T-helper 1 cell (primary cell): ENCODE data around the gene TMEM258.

Source experiments
- DNase-seq, 5 donors: peaks; one replicate each; pipeline ENCODE4 v3.0.0-alpha.2; 2012 to 2020

The TMEM258 gene

DNA sequence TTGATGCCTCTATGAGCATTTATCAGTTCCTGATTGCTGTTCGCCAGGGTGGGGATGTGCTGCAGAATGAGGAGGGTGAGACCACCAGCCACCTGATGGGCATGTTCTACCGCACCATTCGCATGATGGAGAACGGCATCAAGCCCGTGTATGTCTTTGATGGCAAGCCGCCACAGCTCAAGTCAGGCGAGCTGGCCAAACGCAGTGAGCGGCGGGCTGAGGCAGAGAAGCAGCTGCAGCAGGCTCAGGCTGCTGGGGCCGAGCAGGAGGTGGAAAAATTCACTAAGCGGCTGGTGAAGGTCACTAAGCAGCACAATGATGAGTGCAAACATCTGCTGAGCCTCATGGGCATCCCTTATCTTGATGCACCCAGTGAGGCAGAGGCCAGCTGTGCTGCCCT lies 3.1 kb upstream of the TMEM258 start:
- DNase-seq = no peak

DNA sequence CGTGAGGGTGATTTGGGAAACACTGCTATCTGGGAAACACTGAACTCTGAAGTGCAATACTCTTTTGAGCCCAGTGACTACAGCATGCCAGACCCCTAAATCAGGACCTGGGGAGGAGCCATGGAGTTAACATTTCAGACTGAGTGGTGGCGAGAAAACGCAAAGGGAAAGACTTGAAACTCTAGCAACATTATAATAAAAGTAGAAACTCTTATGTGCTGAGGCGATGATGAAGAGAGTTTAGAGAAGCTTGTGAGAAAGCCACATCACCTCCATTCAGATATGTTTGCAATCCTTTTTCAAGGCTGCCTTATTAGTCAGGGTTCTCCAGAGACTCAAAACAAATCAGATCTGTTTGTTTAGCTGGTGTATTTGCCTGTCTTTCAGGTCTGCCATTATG lies 2.2 kb upstream of the TMEM258 start:
- no peak for DNase-seq

DNA sequence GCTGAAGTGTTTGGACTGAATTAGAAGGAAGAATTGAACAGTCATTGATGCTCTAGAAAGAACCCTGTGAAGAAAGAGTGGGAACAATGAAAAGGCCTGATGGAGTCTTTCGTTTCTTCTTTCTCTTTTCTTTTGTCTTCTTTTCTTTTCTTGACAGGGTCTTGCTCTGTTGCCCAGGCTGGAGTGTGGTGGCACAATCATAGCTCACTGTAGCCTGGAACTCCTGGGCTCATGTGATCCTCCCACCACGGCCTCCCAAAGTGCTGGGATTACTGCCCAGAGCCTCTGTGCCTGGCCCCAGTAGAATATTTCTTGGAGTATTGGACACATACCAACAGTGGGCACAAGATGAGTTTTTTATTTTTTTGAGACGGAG lies 1.4 kb upstream of the TMEM258 start:
- DNase-seq = no peak

DNA sequence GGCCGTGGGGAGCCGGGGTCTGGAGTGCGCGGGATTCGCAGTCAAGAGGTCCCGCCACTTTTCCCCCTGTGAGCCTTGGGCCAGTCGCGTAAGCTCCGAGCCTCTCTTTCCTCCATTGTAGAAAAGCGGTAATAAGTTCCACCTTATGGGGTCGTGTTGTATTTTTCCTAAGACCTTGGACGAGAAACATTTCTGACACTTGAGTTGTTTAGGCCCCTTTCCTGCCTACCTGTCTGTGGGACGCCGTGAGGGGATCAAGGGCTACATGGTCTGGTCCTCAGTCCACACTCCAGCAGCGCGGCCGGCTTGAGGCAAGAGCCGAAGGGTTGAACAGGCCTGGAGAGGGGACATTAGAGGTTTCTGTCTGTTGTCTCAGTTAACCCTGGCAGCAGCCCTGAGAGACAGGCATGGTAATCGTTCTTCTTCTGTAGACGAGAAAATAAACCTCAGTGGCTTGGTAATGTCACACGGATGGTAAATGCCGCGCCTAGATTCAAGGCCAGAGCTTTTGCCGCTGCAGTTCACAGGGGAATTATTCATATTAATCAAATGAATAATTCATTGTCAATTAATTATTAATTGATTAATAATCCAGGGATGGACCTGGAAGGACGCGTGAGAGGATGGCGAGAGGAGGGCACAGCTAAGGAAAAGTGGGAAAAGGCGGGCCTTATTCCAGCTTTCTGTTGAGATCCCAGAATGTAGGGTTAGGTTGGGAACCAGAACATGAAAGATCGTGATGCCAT lies 857 bp upstream of the TMEM258 start:
- no peak for DNase-seq

DNA sequence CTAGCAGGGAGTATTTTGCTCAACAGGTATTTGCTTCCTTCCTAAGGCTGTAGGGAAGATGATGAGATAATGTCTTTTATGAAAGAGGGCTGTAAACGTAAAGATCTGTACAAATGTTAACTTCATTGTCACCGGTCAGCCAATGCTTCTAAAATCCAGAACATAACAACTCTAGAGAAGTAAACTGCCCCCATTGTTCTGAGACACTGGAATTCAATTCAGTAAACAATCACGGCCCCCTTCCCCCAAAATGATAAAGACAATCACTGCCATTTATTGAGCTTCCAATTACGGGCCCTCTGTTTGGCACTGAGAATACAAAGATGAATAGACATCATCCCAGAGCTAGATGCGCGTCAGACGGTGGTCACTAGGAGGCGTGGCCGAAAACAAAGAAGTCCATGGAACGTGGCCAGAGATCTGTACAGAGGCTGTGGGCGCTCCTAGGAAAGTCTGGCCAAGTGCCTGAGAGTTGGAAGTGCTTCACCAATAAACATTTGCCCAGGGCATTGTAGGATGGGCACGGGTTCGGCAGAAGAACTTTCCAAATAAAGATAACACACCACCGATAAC lies 576 bp downstream of the TMEM258 start:
- peak in 2 of 5 donors; percentile 38 to 58 for DNase-seq

DNA sequence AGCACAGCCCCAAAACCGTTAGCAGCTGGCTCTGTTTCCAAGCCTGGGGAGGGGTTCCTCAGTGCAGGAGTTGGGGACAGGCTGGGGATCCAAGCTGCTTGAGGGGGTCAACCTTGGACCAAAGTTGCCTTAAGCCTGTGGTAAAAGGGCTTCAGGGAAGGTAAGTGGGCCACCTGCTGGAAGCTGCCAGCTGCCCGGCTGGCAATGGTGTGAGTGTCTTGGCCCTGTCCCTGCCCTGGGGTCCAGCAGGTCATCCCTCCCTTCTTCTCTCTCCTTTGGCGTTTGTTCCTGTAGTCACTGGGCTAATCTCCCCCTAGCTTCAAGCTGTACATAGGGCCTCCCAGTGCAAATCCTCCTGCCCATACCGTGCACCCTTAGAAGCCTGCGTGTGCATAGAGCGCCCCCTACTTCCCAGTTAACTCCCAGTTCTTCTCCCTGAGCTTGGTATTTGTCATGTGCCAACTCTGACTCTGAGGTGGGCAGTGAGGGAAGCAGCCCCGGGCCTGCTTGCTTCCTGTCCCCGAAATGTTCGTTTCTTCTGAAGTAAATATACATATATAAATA lies 4.4 kb downstream of the TMEM258 start:
- peak in 1 of 5 donors; percentile 23 for DNase-seq

DNA sequence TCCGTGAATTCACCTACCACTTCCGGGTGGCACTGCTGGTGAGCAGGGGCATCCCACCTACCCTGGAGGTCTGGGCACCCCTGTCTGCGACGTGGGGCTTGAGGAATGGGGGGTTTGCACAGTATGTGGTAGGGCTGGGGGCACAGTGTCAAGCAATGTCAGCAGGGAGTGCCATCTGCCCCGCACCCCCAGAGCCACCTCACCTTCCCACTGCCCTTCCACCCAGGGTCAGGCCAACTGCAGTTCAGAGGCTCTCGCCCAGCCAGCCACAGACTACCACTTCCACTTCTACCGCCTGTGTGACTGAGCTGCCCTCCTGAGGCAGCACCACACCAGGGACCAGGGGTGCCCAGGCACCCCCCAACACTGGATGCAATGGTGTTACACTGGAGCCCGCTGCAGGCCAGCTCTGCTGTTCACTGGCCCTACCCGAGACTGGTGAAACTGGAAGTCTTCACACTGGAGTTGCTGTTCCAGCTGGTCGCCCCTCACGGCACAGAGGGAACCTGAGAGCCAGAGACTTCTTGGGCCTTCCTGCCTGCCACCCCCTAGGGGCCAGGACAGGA lies 6.5 kb downstream of the TMEM258 start:
- no peak for DNase-seq

DNA sequence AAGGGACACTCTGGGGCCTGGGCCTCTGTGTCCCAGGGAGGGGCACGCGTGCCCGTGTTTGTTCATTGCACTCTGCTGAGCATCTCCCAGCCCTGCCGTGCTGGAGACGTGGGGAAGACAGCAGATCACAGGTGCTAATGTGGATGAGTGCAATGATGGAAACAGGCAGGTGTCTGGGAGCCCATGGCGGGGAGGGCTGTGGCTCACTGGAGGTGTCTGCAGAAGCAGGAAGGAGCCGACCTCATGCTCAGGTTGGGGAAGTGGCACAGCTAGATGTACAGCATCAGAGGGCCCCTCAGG lies 7.9 kb downstream of the TMEM258 start:
- no peak for DNase-seq

DNA sequence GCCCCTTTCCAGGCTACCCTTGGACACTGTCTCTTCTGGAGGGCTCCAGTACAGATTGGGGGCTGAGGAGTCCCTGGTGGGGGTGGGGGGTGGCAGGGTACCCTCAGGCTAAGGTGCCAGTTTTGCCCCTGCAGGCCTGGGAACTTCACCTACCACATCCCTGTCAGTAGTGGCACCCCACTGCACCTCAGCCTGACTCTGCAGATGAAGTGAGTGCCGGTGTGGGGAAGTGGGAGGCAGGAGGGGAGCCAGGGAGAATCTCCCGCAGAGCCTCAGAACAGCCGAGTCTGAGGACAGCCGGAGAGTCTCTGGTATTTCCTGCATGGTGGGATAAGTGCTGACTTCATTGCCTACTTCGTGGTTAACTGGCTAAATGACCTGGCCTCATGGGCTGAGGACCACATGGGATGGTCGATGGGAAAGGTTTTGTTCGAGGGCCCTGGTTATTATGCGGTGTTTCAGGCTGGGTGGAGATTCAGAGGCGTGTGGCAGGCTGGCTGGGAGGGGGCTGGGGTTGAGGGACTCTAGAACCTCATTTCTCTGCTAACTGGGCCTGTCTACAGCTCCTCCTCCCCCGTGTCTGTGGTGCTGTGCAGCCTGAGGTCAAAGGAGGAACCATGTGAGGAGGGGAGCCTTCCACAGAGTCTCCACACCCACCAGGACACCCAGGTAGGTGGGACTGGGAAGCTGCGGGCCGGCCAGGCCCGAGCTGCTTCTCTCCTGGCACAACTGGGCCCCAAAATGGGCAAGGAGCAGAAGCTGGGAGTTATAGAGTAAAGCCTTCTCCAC lies 8.5 kb downstream of the TMEM258 start:
- no peak for DNase-seq

DNA sequence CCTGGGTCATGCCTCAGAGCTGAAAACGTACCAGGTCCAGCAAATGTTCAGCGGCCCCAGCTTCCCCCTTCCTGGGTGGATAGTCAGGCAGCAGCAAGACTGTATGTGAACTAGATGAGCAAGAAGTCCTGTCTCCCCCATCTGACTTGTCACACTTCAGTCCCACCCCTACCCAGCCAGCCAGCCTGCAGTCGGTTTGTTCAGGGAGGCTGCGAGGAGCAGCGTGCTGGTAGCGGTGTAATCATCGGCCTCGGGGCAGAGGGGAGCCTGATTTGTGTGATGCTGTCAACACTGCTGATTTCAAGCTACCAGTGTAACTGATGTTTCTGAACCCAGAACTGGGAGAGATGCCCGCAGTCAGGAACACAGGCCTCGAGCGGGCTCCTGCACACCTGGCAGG lies 9.6 kb downstream of the TMEM258 start:
- no peak for DNase-seq

DNA sequence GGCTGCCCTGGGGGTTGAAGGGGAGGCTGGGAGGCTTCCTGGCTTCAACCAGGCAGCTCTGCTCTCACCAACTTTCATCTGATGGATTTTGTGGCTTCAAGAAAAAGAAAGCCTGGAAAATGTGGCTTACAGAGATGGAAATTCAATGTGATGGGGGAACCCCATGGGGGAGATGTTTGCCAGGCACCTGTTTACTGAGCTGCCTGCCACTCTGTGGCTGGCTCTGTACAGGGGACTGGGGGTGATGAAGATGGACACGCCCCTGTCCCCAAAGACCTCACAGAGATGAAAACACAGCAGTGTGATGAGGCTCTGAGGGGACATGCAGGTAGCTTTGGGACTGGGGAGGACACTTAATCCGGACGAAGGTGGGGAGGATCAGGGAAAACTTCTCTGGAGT lies 10.1 kb downstream of the TMEM258 start:
- no peak for DNase-seq

DNA sequence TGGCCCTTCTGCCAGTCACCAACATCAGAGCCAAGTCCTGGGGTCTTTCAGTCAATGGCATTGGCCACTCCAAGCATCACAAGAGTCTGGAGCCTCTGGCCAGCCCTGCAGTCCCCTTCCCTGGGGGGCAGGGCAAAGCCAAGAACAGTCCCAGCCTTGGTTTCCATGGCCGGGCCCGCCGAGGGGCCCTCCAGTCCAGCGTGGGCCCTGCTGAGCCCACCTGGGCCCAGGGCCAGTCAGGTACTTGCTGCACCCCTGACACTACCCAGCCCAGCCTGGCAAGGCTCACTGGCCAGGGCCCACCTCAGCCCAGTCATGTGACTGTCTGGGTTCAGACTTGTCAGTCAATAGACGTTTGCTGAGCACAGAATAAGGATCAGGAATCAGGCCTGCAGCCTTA lies 10.8 kb downstream of the TMEM258 start:
- no peak for DNase-seq

DNA sequence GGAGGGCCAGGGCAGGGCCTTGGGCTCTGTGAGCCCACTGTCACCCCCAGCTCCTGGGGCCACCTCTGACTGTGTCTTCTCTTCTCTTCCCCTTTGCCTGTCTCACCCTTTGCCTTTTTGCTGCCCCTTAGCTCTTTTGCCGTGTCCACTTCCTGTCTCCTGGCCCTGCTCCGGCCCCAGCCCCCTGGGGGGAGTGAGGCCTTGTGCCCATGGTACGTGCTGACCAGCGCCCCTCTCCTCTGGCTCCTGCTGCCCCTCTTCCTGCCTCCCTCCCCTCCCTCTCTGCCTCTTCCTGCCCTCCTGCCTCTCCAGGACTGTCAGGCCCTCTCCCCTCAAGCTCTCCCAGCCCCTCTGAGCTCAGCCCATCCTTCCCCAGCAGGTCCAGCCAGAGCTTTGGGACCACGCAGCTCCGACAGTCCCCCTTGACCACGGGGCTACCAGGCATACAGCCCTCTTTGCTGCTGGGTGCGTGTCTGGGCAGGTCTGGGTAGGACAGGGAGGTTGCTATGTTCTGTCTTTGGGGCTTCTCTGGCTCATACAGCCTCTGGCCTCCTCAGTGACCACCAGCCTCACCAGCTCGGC lies 11.7 kb downstream of the TMEM258 start:
- DNase-seq = no peak

DNA sequence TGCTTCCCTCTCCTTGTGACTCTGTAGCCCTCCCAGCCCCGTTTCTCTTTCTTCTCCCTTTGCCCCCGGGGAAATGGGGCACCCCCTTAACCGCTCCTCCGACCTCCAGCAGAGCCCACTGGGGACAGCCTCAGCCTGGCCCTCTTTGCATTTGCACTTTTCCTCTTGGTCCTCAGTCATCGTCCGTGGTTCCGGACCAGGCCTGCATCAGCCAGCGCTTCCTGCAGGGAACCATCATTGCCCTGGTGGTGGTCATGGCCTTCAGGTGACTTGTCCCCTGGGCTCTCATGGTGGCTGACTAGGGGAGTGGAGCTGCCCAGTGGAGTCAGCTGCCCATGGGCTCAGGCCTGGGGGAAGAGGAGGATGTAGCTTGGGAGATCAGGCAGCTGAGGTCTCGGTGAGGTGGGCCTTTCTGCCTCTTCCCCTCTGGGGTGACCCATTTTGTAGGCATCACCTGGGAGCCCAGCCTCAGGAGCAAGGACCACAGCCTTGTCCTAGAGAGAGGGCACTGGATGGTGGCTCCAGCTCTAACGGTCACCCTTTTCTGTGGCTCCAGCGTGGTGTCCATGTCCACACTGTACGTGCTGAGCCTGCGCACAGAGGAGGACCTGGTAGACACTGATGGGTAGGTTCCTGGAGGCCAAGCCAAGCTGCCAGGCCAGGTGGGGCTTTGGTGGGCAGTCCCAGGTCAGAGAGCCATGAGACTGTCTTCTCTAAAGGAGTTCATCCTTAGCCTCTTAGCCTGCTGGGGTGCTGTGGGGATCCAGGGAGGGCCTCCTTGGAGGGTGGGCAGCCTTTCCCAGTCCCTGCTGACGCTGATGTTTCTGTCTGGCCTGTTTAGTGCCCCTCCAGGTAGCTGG lies 12.5 kb downstream of the TMEM258 start:
- no peak for DNase-seq

DNA sequence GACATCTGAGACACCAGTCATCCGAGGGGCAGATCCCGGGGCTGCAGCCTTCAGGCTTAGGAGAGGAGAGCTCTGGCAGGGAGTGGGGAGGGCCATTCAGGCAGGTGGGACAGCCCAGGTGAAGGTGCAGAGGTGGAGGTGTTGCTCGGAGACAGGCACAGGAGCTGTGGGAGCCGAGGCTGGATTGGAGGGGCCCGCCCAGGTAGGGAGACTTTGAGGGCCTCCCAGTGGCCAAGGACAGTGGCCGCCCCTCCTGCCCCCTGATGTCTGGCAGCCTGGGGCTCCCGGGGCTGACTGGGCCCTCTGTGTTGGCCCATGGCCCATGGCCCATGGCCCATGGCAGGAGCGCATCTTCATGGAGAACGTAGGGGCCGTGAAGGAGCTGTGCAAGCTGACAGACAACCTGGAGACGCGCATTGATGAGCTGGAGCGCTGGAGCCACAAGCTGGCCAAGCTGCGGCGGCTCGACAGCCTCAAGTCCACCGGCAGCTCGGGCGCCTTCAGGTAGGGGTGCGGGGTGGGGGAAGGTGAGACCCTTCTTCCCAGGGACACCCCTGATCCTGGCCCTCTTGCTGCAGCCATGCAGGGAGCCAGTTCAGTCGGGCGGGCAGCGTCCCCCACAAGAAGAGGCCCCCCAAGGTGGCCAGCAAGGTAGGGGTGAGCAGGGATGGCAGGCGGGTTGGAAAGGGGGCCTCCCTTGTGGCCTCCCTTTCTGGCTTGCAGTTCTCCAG lies 13.3 kb downstream of the TMEM258 start:
- DNase-seq = no peak

DNA sequence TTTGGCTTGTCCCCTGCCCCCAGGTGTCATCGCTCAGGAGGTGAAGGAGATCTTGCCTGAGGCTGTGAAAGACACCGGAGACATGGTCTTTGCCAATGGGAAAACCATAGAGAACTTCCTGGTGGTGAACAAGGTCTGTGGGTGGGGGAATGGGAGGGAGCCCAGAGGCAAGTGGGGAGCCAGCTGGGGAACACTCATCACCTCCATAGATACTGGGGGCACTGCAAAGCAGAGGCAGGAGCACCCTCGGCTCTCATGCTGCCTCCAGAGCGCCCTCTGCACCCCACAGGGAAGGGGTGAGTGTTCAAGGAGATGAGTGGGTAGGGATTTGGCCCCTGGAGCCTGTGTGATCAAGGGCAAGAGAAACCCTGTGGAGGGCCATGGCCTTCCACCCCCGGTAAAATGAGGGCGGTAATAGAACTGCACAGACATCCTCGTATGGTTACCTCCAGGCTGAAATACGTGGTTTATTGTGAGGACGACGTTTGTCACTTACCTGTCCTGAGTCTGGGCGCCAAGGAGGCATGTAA lies 14.0 kb downstream of the TMEM258 start:
- DNase-seq = no peak

DNA sequence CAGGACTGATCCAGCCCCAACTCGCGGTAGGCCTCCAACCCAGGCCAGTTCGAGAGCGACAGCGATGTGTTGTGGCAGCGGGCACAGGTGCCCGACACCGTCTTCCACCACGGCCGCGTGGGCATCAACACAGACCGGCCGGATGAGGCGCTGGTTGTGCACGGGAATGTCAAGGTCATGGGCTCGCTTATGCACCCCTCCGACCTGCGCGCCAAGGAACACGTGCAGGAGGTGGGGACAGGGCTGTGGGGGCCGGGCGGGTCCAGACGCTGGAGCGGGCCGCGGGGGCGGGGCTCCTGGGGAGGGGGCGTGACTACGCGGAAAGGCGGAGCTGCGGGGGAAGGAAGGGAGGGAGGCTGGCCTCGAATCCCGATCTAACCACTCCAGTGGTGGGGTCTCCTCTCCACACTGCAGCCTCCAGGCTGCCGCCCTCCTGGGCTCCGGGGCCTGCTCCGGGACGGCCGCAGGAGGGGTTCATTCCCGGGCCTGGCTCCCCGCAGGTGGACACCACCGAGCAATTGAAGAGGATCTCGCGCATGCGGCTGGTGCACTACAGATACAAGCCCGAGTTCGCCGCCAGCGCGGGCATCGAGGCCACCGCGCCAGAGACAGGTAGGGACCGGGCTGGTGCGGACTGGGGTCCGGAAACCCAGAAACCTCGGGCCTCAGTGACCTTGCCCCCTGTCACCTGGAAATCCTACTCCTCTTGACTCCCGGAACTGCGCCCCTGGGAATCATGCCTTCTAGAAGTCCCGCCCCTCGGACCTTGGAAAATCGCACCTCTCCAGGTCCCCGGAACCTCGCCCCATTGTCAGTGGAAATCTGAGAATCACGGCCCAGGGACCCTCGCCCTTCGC lies 14.9 kb downstream of the TMEM258 start:
- peak; percentile 38 to 62 (median 60) for DNase-seq

DNA sequence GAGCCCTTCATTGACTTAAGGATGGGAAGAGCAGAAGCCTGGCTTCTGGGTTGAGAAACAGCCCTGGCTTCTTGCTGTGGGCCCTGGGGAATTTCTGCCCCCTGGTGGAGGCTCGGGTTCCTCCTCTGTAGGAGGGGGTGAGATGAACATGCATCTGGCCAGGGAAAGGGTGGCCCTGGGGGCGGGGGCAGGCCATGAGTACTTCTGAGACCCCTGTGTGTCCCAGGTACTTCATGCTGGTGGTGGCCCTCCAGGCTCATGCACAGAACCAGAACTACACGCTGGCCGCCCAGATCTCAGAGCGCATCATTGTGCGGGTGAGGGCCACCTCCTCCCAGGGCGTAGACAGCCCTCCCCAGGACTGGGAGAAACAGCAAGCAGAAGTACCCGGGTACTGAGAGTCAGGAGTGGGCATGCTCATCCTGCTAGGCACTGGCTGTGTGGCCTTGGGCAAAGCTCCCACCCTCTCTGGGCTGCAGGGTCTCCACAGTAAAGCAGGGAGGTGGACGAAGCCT lies 15.8 kb downstream of the TMEM258 start:
- DNase-seq = peak in 3 of 5 donors; percentile 27 to 62 (median 27)

DNA sequence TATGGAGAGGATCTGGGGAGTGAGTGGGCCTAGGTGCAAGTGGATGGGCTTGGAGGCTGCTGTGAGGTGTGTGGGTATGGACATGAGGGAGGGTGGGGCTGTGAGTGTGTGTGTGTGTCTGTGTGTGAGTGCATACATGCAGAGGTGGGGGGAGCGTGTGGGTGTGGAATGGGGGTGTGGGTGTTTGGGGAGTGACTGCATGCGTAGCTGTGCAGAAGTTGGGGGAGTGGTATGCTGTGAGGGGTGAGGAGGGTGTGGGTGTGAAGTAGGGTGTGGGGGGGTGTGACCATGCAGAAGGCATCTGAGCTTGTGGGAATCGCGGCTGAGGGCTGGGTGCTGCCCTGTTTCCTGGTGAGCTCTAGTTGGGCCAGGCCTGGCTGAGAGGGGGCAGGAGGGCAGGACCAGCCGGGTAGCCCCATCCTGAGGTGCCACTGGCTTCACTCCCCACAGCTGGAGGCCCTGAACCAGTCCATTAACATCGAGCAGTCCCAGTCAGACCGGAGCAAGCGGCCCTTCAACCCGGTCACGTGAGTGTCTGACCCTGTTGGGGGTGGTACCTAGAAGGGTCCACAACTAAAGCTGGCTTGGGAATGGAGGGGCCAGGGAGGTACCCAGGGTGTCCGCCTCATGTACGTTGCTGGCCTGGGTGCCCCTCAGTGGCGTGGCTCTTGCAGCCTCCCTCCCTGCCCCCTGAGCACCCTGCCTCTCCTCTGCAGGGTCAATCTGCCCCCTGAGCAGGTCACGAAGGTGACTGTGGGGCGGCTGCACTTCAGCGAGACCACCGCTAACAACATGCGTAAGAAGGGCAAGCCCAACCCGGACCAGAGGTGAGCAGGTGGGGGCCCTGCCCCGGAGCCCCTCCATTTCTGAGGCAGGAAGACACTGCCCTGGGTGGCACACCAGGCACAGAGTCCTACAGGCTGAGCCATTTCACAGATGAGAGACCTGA lies 16.5 kb downstream of the TMEM258 start:
- no peak for DNase-seq
